Esophagus muscularis mucosa (tissue), 4 donors: Measurements from ENCODE around the gene SH2D5. TPM values are rescaled to one million over a fixed set of nuclear protein-coding genes. Genes with fewer than 3 reads are reported as not detected.

Experiments
- DNase-seq: peaks from one replicate; pipeline ENCODE4 v3.0.0-alpha.2; 2017; ENCODE audit errors: extremely low spot score
- H3K27ac ChIP-seq, 4 donors: fragments of 200-600 bp; sonication (generic); replicated peaks in 1 of 4; 1 replicate in 3 of 4; 2 replicates in 1 of 4; pipeline ENCODE4 v1.5.1; 2016 to 2019; ENCODE audit warnings: mild to moderate bottlenecking in 1 of 4
- H3K27me3 ChIP-seq, 4 donors: fragments of 200-600 bp; sonication (generic); one replicate each; pipeline versions ENCODE4 v1.5.1 to v1.6.0; 2016 to 2019
- H3K36me3 ChIP-seq, 4 donors: fragments of 200-600 bp; sonication (generic); one replicate each; pipeline ENCODE4 v1.5.1; 2016 to 2019
- H3K4me1 ChIP-seq, 4 donors: fragments of 200-600 bp; sonication (generic); one replicate each; pipeline ENCODE4 v1.5.1; 2016 to 2019
- H3K4me3 ChIP-seq, 4 donors: fragments of 200-600 bp; sonication (generic); 1 replicate in 2 of 4; 2 replicates in 2 of 4; pipeline ENCODE4 v1.5.1; 2016 to 2019; ENCODE audit warnings: mild to moderate bottlenecking in 4 of 4, moderate library complexity in 1 of 4
- H3K9me3 ChIP-seq, 4 donors: fragments of 200-600 bp; sonication (generic); 1 replicate in 3 of 4; 2 replicates in 1 of 4; pipeline ENCODE4 v1.5.1; 2016 to 2019
- CTCF ChIP-seq, 3 experiments: fragments of 200-600 bp in 2 of 3; fragments of 450-650 bp in 1 of 3; sonication (generic) in 2 of 3; IDR thresholded peaks; one replicate each; pipeline ENCODE4 v1.5.1; 2017 to 2019; ENCODE audit warnings: antibody characterized with exemption in 3 of 3, mild to moderate bottlenecking in 2 of 3, moderate library complexity in 1 of 3
- EP300 ChIP-seq: sonication (generic); formaldehyde crosslinking; IDR thresholded peaks from one replicate; pipeline ENCODE4 v1.6.1; 2017; ENCODE audit warnings: antibody characterized with exemption
- POLR2A ChIP-seq: fragments of 450-650 bp; IDR thresholded peaks from one replicate; pipeline ENCODE4 v1.6.1; 2017; ENCODE audit warnings: antibody characterized with exemption, moderate library complexity, mild to moderate bottlenecking, low read depth
- POLR2AphosphoS5 ChIP-seq, 2 donors: sonication (generic); formaldehyde crosslinking; IDR thresholded peaks; one replicate each; pipeline ENCODE4 v1.6.1; 2017; ENCODE audit warnings: antibody characterized with exemption in 2 of 2
- WGBS: methylation state at CpG from one replicate; pipeline ENCODE4 v1.1.5; 2018; 5-methylcytosine and 5-hydroxymethylcytosine counted together
- intact Hi-C: fragments of 100-400 bp; cut with DNase I; formaldehyde crosslinking; loops from one replicate; pipeline ENCODE4 v1.15.1; 2023
- total RNA-seq, 4 donors: library from RNA; depleted of rRNA; stranded (reverse); fragments of >200 nt; gene quantifications; one replicate each; pipeline versions ENCODE4 v1.1.0 to v1.2.1, GENCODE V29; 2016

Gene SH2D5
- total RNA-seq, 4 donors from 2014 or later = 0.42 to 7.2 (median 1.7) TPM

- intact Hi-C loops = no loop called here
- peaks cover 0 to 7% (median 3%) of the 10 kb centered on the region in 4 donors for H3K4me1 ChIP-seq
- no peak for DNase-seq
- no peak overlapping the region for H3K4me3 ChIP-seq
- no peak overlapping the region for H3K27ac ChIP-seq
- H3K36me3 ChIP-seq = peaks cover 64 to 93% (median 79%) of the 10 kb centered on the region in 4 donors
- TF ChIP-seq POLR2AphosphoS5 (IDR thresholded peaks at IDR 0.05) = no peak
- no peaks in the 10 kb centered on the region for H3K27me3 ChIP-seq
- no peaks in the 10 kb centered on the region for H3K9me3 ChIP-seq
Measured at GRCh38 chr1:20742671-20743070, 10.2 kb upstream of the SH2D5 start.

GRCh38 chr1:20740781-20741180 is 8.3 kb upstream of the SH2D5 start:
- WGBS = 79% methylated on average over 2 of the region's 2 CpGs
- Histone ChIP-seq H3K4me3 (no peak overlapping the region), H3K36me3 (peaks cover 51 to 86% (median 68%) of the 10 kb centered on the region in 4 donors), H3K9me3 (no peaks in the 10 kb centered on the region), H3K4me1 (peaks cover 0 to 7% (median 3%) of the 10 kb centered on the region in 4 donors), H3K27me3 (no peaks in the 10 kb centered on the region), H3K27ac (no peak overlapping the region)
- TF ChIP-seq EP300 = no peak
- no peak for TF ChIP-seq CTCF (IDR thresholded peaks at IDR 0.05)
- TF ChIP-seq POLR2AphosphoS5 (IDR thresholded peaks at IDR 0.05) = no peak
- TF ChIP-seq POLR2A = no peak
- intact Hi-C loops = no loop called here
- DNase-seq = no peak

GRCh38 chr1:20739225-20739624 is 6.7 kb upstream of the SH2D5 start:
- DNase-seq = no peak
- intact Hi-C loops = no loop called here
- Histone ChIP-seq H3K9me3 (no peaks in the 10 kb centered on the region), H3K4me1 (peaks cover 0 to 7% (median 3%) of the 10 kb centered on the region in 4 donors), H3K27me3 (no peaks in the 10 kb centered on the region), H3K27ac (peak overlapping the region in 2 of 4 donors; percentile 36 to 44), H3K4me3 (no peak overlapping the region), H3K36me3 (peaks cover 35 to 70% (median 53%) of the 10 kb centered on the region in 4 donors)
- WGBS = 62% methylated on average over 2 of the region's 2 CpGs
- no peak for TF ChIP-seq EP300

GRCh38 chr1:20735581-20736111 is 3.1 kb upstream of the SH2D5 start:
- Histone ChIP-seq H3K27ac (peak overlapping the region in 1 of 4 donors; percentile 27), H3K36me3 (peaks cover 12 to 34% (median 23%) of the 10 kb centered on the region in 4 donors), H3K4me3 (no peak overlapping the region), H3K27me3 (peaks cover 0 to 17% (median 0%) of the 10 kb centered on the region in 4 donors), H3K4me1 (peaks cover 26 to 33% (median 28%) of the 10 kb centered on the region in 4 donors), H3K9me3 (no peaks in the 10 kb centered on the region)
- 75% methylated on average over 7 of the region's 7 CpGs for WGBS
- intact Hi-C loops = no loop called here
- no peak for DNase-seq
- TF ChIP-seq POLR2AphosphoS5 (IDR thresholded peaks at IDR 0.05) = no peak
- no peak for TF ChIP-seq CTCF (IDR thresholded peaks at IDR 0.05)
- no peak for TF ChIP-seq EP300
- TF ChIP-seq POLR2A = no peak

- intact Hi-C loops = loop anchor here (2.0 to 5.0 kb wide), 2 partner anchors 35 to 54 kb away; partner anchors contain the start of gene HP1BP3
- peaks cover 19 to 41% (median 30%) of the 10 kb centered on the region in 4 donors for H3K4me1 ChIP-seq
- no peak for DNase-seq
- peak overlapping the region; percentile 62 to 76 (median 68) for H3K27ac ChIP-seq
- peaks cover 9 to 18% (median 14%) of the 10 kb centered on the region in 4 donors for H3K36me3 ChIP-seq
- 25% methylated on average over 7 of the region's 7 CpGs for WGBS
- peaks cover 0 to 39% (median 0%) of the 10 kb centered on the region in 4 donors for H3K27me3 ChIP-seq
- no peaks in the 10 kb centered on the region for H3K9me3 ChIP-seq
- H3K4me3 ChIP-seq = peak overlapping the region; percentile 63 to 86 (median 70)
- TF ChIP-seq POLR2A = no peak
- no peak for TF ChIP-seq CTCF (IDR thresholded peaks at IDR 0.05)
- TF ChIP-seq POLR2AphosphoS5 (IDR thresholded peaks at IDR 0.05) = no peak
- no peak for TF ChIP-seq EP300
Measured at GRCh38 chr1:20733360-20733975, 965 bp upstream of the SH2D5 start.
